A673 (cell line): ENCODE results near the gene MROH2A.

Experiments
- EZH2 ChIP-seq: fragments of 200-600 bp; sonication (generic); IDR thresholded peaks from 2 replicates; pipeline ENCODE4 v1.6.1; 2017; ENCODE audit warnings: borderline replicate concordance, low read depth, mild to moderate bottlenecking, mixed read lengths, antibody characterized with exemption, low read length; ENCODE audit not compliant: poor library complexity, severe bottlenecking
- TF ChIP-seq, protein P1 (sequence below): fragments of 300-800, 200-600 bp; sonication (generic); conservative IDR thresholded peaks from 2 replicates; pipeline ENCODE4 v1.5.1; 2017; ENCODE audit warnings: low read depth, mild to moderate bottlenecking, antibody characterized with exemption, low read length, moderate library complexity, mixed read lengths

DNA sequence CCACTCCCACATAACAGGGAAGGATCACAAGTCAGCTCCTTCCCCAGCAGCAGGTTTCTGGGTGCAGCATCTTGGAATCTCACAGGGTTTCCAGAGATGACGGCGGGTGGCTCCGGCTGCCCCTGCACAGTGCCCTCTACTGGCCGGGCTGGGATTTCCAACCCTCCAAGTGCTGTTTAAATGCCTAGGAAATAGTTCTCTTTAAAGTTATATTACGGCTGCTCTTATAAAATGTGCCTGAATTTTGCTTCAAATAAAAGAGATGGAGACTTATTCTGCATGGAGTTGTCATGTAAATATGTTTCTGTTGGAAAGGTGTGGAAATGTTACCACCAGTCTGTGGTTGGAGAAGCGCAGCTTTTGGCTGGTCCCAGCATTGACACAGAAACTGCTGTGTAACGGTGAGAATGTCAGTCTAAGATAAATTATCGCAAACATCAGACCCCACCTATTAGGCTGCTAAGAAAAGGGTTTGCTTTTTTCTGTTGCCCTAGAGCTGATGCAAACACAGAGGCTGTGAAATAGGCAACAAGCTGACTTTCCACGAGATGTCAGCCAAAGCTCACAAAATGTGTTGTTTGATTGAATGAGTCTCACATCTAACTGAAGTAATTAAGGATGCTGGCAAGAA lies 79.5 kb downstream of the MROH2A start:
- TF ChIP-seq EZH2: no peak
- TF ChIP-seq, protein P1, sequence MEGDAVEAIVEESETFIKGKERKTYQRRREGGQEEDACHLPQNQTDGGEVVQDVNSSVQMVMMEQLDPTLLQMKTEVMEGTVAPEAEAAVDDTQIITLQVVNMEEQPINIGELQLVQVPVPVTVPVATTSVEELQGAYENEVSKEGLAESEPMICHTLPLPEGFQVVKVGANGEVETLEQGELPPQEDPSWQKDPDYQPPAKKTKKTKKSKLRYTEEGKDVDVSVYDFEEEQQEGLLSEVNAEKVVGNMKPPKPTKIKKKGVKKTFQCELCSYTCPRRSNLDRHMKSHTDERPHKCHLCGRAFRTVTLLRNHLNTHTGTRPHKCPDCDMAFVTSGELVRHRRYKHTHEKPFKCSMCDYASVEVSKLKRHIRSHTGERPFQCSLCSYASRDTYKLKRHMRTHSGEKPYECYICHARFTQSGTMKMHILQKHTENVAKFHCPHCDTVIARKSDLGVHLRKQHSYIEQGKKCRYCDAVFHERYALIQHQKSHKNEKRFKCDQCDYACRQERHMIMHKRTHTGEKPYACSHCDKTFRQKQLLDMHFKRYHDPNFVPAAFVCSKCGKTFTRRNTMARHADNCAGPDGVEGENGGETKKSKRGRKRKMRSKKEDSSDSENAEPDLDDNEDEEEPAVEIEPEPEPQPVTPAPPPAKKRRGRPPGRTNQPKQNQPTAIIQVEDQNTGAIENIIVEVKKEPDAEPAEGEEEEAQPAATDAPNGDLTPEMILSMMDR: peak; percentile 82
